ENCODE data around the gene MBD5.

The MBD5 gene

DNA sequence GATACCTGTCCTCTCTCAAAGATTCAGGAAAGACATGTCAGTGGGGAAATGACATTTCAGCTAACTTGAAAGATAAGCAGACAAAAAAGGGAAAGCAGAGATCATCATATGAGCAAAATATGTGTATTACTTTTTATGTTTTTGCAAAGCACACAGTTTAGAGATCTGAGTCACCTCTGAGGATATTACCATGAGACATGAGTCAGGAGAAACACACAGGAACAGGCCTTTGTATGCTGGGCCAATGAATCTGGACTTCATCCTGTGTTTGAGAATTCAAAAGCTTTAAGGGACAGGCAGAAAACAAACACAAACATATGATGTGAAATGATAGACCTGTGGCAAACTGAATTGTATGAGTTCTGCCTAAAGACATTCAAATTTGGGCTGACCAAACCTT lies 317.6 kb downstream of the MBD5 start:
- DNase-seq: no peak

DNA sequence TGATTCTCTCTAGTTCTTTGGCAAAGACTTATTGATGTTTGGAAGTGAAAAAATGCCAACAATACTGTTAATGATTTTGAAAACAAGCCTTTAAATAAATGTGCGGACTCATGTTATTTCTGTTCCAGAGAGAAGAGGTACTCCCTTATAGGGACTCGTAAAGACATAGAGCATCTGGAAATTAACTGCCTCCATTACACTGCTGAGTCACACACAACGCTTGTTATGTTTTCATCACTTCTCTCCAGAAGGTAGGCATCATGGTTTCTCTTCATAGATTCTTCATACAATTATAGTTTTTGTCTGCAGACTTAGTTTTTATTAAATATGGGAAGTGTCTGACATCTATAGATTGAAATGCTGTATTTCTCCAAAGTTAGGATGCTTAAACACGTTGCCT lies 321.2 kb downstream of the MBD5 start:
- no peak for DNase-seq

DNA sequence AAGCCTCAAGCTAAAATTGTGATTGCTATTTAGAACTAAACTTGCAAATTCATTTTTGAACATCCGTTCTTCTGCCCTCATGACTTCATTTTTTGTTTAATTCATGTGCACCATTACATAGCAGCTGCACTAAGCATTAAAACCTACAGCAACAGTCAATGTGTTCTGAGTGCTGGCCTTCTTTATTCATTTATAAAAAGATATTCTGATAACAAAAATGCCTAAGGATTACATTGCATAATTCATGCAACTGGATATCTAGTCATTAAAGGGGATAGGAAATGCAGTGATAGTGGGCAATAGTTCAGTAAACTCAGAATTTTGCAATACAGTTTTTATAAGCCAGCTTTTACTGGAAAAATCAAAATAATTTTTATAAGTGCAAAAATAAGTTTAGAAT lies 329.3 kb downstream of the MBD5 start:
- no peak for DNase-seq

DNA sequence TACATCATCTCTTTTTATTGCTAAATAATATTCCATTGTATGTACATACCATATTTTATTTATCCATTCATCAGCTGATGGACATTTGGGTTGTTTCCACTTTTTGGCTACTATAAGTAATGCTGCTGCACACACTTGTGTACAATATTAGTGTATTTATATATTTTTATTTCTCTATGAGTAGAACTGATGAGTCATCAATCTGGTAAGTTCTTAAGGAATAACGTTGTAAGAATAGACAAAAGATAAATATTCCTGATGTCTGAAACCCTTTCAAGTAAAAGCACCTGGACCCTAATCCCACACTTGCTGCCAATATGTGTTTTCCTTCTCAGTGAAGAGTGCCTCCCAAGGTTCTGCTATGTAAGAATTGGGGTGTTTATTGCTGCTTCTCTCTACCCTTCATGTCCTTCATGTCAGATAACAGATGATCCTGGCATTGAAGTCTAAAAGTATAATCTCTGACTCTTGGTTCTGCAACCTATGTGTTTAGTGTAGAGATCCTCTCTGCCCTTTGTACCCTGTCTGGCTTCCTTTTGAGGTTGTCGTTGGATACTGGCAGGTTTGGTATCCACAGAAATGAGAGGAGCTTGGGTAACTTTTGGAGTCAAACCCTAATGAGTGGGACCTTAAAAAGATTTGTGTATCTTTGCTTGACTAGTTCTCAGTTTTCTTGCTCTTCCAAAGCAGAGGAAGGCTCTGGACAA lies 330.7 kb downstream of the MBD5 start:
- DNase-seq: no peak

DNA sequence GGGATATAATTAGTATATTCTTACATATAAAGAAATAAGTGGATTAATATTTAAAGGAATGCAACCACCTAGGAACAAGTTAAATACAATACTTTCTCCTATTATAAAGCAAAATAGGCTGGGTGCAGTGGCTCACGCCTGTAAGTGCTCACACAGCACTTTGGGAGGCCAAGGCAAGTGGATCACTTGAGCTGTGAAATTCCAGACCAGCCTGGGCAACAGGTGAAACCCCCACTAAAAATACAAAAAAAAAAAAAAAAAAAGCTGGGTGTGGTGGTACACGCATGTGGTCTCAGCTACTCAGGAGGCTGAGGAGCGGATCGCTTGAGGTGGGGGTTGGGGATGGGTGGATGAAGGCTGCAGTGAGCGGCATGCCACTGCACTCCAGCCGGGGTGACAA lies 337.5 kb downstream of the MBD5 start:
- DNase-seq: no peak

DNA sequence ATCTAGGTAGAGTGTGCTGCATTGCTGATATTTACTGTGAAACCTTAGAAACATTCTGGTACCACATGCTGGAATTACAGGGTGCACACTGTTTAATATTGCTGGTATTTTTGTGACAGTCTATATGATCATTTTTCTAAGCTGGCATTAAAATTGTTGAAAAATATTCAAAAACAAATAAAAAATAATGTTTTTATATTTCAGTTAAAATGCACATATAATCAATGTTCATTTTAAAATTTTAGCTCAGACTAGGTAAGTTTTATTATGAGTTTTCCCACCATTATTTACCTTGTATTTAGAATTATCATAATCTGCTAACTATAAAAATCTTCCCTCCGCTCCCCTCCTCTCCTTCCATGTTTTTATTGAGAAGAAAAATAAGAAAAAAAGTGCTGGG lies 339.8 kb downstream of the MBD5 start:
- DNase-seq: no peak

DNA sequence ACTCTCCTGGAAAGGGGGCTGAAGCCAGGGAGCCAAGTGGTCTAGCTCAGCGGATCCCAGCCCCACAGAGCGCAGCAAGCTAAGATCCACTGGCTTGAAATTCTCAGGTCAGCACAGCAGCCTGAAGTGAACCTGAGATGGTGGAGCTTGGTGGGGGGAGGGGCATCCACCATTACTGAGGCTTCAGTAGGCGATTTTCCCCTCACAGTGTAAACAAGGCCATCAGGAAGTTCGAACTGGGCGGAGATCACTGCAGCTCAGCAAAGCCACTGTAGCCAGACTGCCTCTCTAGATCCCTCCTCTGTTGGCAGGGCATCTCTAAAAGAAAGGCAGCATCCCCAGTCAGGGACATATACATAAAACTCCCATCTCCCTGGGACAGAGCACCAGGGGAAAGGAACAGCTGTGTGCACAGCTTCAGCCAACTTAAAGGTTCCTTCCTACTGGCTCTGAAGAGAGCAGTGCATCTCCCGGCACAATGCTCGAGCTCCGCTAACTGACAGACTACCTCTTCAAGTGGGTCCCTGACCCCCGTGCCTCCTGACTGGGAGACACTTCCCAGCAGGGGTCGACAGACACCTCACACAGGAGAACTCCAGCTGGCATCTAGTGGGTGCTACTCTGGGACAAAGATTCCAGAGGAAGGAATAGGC lies 341.4 kb downstream of the MBD5 start:
- DNase-seq: no peak

DNA sequence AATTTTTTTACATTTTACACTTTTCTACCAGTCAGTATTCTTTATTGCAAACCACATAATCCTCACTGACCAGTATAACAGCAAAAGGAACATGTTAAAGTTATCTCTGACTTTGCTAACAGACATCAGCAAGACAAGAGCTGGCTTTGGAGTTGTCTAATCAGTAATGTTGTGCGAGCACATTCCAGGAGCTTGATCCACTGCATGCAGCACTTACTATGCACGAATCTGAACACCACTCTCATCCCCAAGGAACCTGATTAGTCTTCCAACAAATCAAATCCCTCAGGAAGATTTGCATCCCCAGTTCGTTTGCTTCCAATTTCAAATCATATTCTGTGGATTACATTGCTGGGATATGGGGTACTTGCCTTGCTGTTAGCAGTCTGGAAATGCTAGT lies 354.3 kb downstream of the MBD5 start:
- no peak for DNase-seq

DNA sequence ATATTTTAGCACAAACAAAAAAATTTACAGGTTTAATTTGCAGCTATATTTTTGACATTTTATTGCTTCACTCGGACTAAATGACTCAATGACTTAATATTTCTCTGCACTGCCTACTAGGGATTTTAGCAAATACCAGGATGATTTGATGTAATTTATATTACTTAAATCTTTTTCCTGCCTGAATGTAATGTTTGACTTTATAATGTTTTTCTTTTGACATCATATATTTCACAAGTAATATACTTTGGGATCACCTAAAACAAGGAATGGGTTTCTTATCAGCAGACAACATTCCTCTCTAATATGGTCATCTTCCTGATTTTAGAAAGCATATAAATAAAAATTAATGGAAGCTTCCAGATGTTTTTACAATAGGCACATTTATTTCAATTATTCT lies 370.4 kb downstream of the MBD5 start:
- DNase-seq: no peak

DNA sequence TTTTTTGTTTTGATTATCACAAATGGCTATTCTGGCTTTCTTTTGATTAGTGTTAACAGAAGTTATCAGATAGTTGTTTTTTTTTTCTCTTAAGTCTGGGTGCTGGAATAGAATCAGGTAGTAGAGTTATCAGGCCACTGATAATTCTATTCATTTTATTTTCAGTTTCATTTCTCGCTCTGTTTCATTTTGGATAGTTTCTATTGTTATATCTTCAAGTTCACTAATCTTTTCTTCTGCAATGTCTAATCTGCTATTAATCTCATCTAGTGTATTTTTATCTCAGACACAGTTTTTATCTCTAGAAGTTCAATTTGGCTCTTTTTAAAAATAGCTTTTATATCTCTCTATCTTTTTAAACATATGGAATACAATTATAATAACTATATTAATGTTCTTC lies 381.9 kb downstream of the MBD5 start:
- no peak for DNase-seq

DNA sequence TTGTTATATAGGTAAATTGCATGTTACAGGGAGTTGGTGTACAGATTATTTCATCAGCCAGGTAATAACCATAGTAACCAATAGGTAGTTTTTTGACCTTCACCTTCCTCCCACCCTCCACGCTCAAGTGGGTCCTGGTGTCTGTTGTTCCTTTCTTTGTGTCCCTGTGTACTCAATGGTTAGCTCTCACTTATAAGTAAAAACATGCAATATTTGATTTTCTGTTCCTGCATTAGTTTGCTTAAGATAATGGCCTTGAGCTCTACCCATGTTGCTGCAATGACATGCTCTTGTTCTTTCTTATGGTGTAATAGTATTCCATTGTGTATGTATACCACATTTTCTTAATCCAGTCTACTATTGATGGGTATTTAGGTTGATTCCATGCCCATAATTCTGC lies 390.0 kb downstream of the MBD5 start:
- DNase-seq: no peak

DNA sequence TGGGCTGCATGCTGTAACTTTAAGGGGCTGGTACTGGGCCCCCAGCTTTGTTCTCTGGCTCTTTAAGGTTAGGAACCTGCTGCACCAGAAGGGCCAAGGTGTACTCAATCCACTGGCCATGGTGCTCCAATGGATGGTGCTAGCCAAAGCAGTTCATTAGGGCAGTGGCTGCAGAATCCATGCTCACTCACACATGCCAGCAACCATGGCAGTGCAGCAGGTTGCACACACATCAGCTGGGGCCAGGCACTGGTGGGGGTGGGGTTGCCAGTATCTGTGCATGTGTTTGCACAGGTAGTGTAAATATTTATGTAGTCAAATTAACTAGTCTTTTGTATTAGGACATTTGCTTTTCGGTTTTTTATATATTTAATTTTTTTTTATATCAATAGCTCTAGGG lies 395.4 kb downstream of the MBD5 start:
- DNase-seq: no peak

DNA sequence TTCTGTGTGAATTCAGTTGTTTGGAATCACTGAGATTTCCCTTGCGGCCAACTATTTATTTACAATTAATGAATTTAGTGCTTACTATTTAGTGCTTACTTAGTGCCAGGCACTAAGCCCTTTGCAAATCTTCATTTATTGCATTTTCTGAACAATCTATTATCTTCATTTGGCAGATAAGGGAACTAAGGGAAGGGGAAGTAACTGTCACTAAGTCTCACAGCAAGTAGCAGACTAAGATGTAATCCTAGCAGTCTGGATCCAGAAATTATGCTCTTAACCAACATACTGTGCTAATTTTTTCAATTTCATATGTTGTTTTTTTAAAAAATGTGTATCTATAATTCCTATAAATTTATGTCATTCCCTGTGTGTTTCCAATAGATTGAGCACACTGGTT lies 409.2 kb downstream of the MBD5 start:
- no peak for DNase-seq

DNA sequence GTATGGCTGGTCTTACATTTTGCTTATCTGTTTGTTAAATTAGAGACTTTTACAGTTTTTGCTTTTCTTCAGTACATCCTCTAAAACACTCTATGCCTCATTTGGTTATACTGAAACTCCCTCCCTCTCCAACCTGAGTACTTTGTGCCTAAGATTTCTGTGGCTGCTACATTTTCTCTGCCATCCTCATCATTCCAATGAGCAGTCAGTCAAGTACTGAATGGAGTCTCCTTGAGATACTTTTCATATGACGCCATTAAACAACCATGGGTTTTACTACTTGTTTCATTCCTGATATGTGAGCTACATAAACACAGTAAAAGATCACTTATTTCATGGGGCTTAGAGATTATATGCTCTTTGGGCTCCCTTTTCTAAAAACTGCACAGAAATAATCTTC lies 427.0 kb downstream of the MBD5 start:
- no peak for DNase-seq

DNA sequence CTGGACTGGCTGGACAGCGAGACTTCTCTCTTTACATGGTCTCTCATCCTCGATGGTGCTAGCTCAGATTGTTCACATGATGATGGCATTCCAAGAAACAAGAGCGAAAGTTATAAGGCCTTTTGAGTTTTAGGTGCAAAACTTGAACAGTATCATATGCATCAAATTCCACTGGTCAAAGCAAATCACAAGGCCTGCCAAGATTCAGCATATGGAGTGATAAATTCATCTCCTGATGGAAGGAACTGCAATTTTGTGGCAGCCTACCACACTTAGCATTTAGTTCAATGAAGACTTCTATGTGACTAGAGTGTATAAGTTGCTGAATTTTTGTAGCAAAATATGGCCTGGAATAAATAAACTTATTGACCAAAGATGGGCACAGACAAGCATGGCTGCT lies 429.6 kb downstream of the MBD5 start:
- no peak for DNase-seq

DNA sequence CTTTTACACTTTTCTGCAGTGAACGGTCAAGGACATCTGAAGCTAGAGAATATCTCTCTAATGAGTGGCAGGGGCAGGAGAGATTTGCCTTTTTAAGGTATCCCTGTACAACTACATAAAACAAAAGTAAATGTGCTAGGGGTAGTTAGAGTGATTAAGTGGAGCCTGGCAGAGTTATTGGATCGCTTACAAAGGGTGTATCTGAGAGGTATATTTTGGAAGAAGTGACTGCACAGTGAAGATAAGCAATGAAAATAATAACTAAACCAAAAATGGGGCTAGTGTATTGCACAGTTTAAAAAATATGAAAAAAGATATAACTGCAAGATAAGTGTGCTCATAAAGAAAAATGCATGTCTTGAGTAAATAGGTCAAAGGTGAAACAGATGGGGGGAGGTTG lies 430.2 kb downstream of the MBD5 start:
- no peak for DNase-seq

DNA sequence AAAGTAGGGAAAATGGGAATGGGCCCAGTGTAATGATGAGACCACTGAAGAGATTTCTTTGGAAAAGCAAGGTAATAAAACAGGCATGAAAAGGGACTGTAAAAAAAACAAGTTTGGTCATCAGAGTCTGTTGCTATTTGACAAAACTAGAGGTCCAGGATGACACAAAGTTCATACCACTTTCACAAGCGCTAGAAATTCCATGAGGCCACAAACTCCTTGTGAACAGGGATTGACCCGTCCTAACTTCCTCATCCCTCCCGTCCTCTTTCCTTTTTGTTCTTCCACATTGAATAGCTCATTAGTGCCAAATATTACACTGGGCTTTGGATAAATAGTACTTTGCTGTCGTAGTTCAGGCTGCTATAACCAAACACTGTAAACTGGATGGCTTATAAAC lies 434.9 kb downstream of the MBD5 start:
- no peak for DNase-seq

DNA sequence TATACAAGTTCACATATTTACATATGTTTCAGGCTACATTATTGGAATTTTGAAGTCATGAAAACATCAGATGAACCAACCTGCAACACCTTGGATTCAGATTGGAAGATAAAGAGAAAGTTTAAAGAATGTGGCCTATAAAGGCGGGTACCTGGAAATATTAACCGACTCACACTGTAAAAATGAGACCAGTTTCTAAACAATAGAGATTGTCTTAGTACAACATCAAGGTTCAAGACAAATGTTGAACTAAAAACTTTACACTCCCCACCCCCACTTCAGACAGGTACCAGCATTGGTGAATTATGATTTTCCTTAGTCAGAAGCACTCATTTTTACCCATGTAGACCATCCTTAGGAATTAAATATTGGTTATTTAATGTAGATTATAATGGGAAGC lies 437.3 kb downstream of the MBD5 start:
- DNase-seq: no peak

DNA sequence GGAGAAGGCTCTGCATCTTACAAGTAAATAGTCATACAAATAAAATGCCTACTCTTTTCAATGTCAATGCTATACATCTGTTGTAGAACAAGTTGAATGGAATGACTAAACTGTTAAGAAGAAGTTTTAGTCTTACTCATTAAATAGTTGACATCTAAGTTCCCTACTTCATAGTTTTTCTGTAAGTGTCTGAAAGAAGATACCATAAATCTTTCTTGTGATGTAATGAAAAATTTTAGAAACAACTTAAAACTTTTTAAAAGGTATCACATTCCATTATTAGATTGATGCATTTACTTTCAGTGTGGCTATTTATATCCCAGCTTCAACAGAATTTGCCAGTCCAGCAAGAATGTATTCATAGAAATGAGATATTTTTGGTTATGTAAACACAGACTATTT lies 438.5 kb downstream of the MBD5 start:
- DNase-seq: no peak

DNA sequence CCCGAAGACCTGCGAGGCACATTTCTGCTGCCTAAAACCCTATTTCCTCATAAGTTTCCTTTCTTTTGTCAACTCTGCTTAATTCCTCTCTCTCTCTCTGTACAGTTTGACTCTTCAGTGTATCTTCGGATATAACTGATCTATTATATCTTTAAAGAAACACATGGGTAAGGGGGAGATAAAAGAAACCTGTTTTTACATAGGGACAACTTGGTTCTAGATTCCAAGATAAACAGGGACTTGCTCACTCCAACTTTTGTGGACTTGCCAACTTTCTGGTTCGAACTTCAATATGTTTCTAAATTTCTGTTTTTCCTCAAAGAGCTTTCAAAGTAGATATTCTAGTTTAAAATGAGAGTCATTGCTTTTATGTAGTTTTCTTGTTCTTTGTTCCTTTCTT lies 441.0 kb downstream of the MBD5 start:
- no peak for DNase-seq

DNA sequence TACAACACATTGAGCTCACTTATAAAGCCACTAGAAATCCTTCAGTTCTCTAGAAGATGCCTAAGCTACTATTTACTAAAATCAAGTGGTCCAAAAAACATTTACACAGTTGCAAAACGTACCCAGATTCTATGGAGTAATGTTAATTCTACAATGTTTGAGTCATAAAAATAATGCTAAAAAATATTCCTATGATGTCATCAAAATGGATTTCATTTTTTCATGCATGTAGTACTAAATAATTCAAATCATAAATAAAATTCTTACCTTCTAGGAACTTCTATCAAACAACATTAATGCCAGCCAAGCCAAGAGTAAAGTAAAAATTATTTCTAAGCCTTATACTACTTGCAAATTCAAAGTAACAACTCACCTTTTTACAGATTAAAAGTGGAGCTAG lies 454.7 kb downstream of the MBD5 start:
- no peak for DNase-seq

DNA sequence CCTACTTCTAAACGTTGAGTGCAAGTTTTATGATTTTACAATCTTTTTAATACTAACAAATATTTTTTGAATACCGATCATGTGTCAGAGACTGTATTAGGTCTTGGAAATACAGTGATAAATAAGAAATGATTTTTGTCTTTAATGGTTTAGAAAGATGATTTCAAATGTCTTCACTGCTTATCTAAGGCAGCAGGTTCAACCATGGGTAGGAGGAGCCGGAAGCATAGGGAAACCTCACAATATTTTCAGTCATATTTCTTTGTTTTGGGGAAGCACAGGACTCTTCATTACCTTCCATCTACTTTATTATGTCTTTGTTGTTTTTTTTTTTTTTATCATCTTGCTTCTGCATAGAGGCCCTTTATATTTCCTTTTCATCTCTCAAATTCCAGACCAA lies 458.5 kb downstream of the MBD5 start:
- no peak for DNase-seq

DNA sequence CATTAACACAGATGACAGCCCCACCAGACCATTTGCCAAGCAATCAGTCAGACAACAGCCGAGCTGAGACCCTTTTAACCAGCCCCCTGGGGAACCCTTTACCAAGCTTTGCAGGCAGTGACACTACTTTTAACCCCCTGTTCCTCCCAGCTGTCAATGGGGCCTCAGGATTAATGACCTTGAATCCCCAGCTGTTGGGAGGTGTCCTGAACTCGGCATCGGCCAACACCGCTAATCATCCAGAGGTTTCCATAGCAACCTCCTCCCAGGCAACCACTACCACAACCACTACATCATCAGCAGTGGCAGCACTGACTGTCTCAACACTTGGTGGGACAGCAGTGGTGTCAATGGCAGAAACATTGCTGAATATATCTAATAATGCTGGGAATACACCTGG lies 462.8 kb downstream of the MBD5 start:
- DNase-seq: peak; percentile 19

DNA sequence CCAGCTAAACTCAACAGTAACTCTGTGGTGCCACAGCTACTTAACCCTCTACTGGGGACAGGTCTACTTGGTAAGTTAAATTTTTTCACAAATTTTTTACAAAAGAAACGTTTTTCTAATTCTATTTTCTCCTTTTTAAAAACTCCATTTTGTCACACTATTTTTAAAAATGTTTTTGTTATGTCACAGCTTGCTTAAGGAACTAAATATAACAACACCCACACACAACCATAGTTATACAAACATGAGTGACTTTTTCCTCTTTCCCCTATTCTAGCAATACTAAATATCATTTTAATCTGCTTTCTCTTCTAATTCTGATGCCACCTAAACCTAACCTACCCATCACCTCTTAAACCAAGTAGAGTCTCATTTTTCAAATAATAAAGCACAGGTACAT lies 463.2 kb downstream of the MBD5 start:
- no peak for DNase-seq

DNA sequence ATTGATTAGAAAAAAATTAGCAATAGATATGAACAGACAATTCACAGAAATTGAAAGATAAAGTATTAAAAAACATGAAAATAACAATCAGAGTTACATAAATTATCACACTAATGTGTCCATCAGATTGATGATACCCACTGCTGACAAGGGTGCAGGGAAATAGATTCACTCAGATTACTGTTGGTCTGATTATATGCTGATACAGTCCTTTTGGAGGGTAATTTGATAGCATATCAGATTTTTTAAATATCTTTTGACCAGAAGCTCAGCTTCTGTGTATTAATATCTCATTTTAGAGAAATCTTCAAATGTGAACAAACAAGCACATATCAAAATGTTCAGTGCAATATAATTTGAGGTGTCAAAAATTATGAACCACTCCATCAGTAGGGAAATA lies 465.8 kb downstream of the MBD5 start:
- DNase-seq: no peak

Data from femur (tissue), 1 donor.